OCI-LY3 (cell line): ENCODE data around the gene OVCH2.

Experiments
- H2AFZ ChIP-seq: fragments of 200-600, 300-600 bp; shearing (Covaris generic); 2 replicates; pipeline ENCODE4 v1.6.0; 2014; ENCODE audit warnings: antibody characterized with exemption, low read depth, low read length
- H3K27ac ChIP-seq: fragments of 200-600, 300-600 bp; sonication (generic); 2 replicates; pipeline ENCODE4 v1.5.1; 2014; ENCODE audit warnings: mild to moderate bottlenecking, low read length, moderate library complexity, mixed read lengths
- H3K27me3 ChIP-seq: fragments of 200-600, 300-600 bp; sonication (generic); 2 replicates; pipeline ENCODE4 v1.6.1; 2014; ENCODE audit warnings: low read depth, low read length, mixed read lengths
- H3K36me3 ChIP-seq: fragments of 200-600, 300-600 bp; sonication (generic); replicated peaks from 2 replicates; pipeline ENCODE3; 2014; ENCODE audit warnings: low read depth, low read length, mixed read lengths
- H3K4me1 ChIP-seq: fragments of 300-600, 200-600 bp; sonication (generic); 2 replicates; pipeline ENCODE4 v1.6.1; 2014; ENCODE audit warnings: low read length, mixed read lengths
- H3K4me2 ChIP-seq: fragments of 200-600, 300-600 bp; sonication (generic); 2 replicates; pipeline ENCODE4 v1.6.1; 2014; ENCODE audit warnings: low read length, mixed read lengths
- H3K4me3 ChIP-seq: fragments of 300-600, 200-600 bp; sonication (generic); 2 replicates; pipeline ENCODE4 v1.5.1; 2014; ENCODE audit warnings: antibody characterized with exemption, mild to moderate bottlenecking, low read length, moderate library complexity
- H3K79me2 ChIP-seq: fragments of 300-600, 200-600 bp; shearing (Covaris generic); 2 replicates; pipeline ENCODE4 v1.6.1; 2014; ENCODE audit warnings: mild to moderate bottlenecking, low read length, mixed read lengths
- H3K9ac ChIP-seq: fragments of 300-600, 200-600 bp; shearing (Covaris generic); 2 replicates; pipeline ENCODE4 v1.6.0; 2014; ENCODE audit warnings: mild to moderate bottlenecking, low read length, moderate library complexity
- H3K9me3 ChIP-seq: fragments of 200-600, 300-600 bp; shearing (Covaris generic); 2 replicates; pipeline ENCODE4 v1.6.1; 2014; ENCODE audit warnings: low read length, mixed read lengths; ENCODE audit not compliant: insufficient read depth
- H4K20me1 ChIP-seq: fragments of 200-600, 300-600 bp; sonication (generic); 2 replicates; pipeline ENCODE4 v1.6.1; 2016; ENCODE audit warnings: low read length, mixed read lengths; ENCODE audit not compliant: insufficient read depth
- CTCF ChIP-seq: fragments of 200-600, 300-600 bp; sonication (generic); IDR thresholded peaks from 2 replicates; pipeline ENCODE4 v1.5.1; 2014; ENCODE audit warnings: antibody characterized with exemption, low read length, low read depth
- EZH2phosphoT487 ChIP-seq: fragments of 200-600 bp; shearing (Covaris generic); IDR thresholded peaks from 2 replicates; pipeline ENCODE4 v1.6.1; 2018; ENCODE audit warnings: antibody characterized with exemption, mixed run types, low read depth

OVCH2 gene

GRCh38 chr11:7687386-7687785 is 18.9 kb downstream of the OVCH2 start:
- Histone ChIP-seq H3K27me3 (peaks cover 2% of the 10 kb centered on the region; the same call in 1 of the 2 replicates), H3K9ac (no peak overlapping the region), H3K4me2 (no peak overlapping the region), H2AFZ (no peak overlapping the region), H3K79me2 (no peaks in the 10 kb centered on the region), H3K9me3 (no peaks in the 10 kb centered on the region), H3K4me1 (peaks cover 26% of the 10 kb centered on the region), H4K20me1 (no peaks in the 10 kb centered on the region), H3K4me3 (no peak overlapping the region), H3K36me3 (no peaks in the 10 kb centered on the region), H3K27ac (no peak overlapping the region)
- no peak for TF ChIP-seq EZH2phosphoT487
- TF ChIP-seq CTCF: no peak

GRCh38 chr11:7686761-7687160 is 19.5 kb downstream of the OVCH2 start:
- Histone ChIP-seq H3K79me2 (no peaks in the 10 kb centered on the region), H3K36me3 (no peaks in the 10 kb centered on the region), H3K27ac (no peak overlapping the region), H3K4me1 (peaks cover 20% of the 10 kb centered on the region), H2AFZ (no peak overlapping the region), H3K4me3 (no peak overlapping the region), H3K27me3 (peaks cover 2% of the 10 kb centered on the region; the same call in 1 of the 2 replicates), H3K9me3 (no peaks in the 10 kb centered on the region), H4K20me1 (no peaks in the 10 kb centered on the region), H3K4me2 (no peak overlapping the region), H3K9ac (no peak overlapping the region)
- TF ChIP-seq CTCF (no peak), EZH2phosphoT487 (no peak)

GRCh38 chr11:7683571-7683970 is 22.7 kb downstream of the OVCH2 start:
- Histone ChIP-seq H3K79me2 (no peaks in the 10 kb centered on the region), H3K9ac (no peak overlapping the region), H3K4me1 (peaks cover 5% of the 10 kb centered on the region), H2AFZ (no peak overlapping the region), H3K9me3 (no peaks in the 10 kb centered on the region), H3K4me2 (no peak overlapping the region), H4K20me1 (no peaks in the 10 kb centered on the region), H3K27ac (no peak overlapping the region), H3K4me3 (no peak overlapping the region), H3K27me3 (0 out of 2 replicates have a peak, but pooled peaks cover 2% of the 10 kb centered on the region), H3K36me3 (peaks cover 1% of the 10 kb centered on the region)
- TF ChIP-seq EZH2phosphoT487 (no peak), CTCF (no peak)

- H3K4me1 ChIP-seq: peaks cover 27% of the 10 kb centered on the region
- no peak overlapping the region for H3K4me3 ChIP-seq
- peaks cover 17% of the 10 kb centered on the region for H3K79me2 ChIP-seq
- no peaks in the 10 kb centered on the region for H3K27me3 ChIP-seq
- H3K27ac ChIP-seq: no peak overlapping the region
- no peaks in the 10 kb centered on the region for H4K20me1 ChIP-seq
- peaks cover 41% of the 10 kb centered on the region for H3K36me3 ChIP-seq
- H2AFZ ChIP-seq: no peak overlapping the region
- no peak for TF ChIP-seq EZH2phosphoT487
- no peak for TF ChIP-seq CTCF
- peaks cover 13% of the 10 kb centered on the region for H3K9me3 ChIP-seq
- no peak overlapping the region for H3K4me2 ChIP-seq
- no peak overlapping the region for H3K9ac ChIP-seq
Measured at GRCh38 chr11:7677796-7678201, 28.5 kb downstream of the OVCH2 start.
